GM04504 (cell line): ENCODE results near the gene GIMD1.
"Not testable (repeated sequence)": the region's sequence is repeated elsewhere in the genome, so short reads cannot be mapped to it uniquely, and the experiment has no call there.

Experiments
- DNase-seq: peaks from one replicate; pipeline ENCODE4 v3.0.0-alpha.2; 2012; ENCODE audit warnings: low read depth

The GIMD1 gene

DNA sequence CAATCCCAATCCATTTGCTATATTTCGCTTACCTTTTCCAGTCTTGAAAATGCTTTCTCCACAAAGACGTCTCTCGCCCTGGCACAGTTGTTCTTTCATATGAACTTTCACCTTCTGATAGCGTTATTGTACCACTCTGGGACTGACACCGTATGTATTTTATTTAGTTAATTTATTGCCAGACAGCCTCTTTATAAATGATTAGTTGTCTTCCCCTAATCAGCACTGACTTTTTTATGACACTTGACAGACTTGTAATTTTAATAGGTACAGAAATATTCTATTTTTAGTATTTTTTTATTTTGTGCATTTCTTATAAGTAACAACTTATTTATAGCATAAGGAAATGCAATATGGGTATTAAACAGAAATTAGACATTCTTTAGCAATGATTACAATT lies at the start of gene GIMD1:
GIMD1 (minus strand) TSS at position 101 of the 400 bp plus-strand sequence. CDS start 1,343 bp downstream, outside the sequence.
- no peak for DNase-seq

DNA sequence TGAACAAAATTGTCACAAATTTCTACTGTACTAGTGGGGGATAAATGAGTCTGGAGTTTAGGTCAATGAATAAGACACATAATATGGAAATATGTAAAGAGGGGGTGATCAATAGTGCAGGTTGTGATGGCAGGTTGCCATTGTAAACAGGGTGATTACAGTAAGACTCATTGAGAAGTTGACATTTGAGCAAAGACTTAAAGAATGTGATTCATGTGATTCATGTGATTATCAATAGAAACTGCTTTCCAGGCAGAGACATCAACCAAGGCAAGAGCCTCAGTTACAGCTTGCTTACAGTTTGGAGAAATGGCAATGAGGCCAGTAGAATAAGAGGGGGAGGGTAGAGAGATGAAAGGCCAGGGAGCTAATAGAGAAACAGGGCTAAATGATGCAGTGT lies 45.8 kb upstream of the GIMD1 start:
- DNase-seq = no peak

DNA sequence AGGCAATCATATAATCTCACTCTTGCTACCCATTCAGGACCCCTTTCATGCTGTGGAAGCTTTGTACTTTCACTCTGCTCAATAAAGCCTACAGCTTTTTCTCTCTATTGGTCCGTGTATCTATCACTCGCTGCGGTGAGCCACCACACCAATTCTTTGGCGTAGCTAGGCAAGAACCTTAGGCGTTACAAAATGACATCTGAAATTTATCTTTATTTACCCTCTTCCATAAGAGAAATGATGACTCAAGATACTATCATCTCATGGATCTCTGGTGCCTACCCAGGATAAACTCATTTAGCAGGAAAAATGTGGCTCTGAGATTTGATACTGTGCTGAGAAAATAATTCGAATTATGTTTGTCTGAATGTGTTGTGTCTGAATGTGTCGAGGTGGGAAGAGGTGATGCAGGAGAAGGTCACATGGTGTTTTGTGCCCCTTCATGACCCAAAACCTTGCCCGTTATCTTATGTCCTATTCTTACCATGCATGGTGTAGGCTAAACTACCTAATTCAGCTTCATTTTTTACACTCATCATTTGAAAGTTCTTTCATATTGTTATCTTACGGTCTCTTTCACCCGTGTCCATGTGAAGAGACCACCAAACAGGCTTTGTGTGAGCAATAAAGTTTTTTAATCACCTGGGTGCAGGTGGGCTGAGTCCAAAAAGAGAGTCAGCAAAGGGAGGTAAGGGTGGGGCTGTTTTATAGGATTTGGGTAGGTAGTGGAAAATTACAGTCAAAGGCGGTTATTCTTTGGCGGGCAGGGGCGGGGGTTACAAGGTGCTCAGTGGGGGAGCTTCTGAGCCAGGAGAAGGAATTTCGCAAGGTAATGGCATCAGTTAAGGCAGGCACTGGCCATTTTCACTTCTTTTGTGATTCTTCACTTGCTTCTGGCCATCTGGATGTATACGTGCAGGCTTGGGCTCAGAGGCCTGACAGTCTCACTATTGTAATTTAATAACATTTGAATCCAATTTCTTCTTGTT lies 41.6 kb upstream of the GIMD1 start:
- DNase-seq = no peak

DNA sequence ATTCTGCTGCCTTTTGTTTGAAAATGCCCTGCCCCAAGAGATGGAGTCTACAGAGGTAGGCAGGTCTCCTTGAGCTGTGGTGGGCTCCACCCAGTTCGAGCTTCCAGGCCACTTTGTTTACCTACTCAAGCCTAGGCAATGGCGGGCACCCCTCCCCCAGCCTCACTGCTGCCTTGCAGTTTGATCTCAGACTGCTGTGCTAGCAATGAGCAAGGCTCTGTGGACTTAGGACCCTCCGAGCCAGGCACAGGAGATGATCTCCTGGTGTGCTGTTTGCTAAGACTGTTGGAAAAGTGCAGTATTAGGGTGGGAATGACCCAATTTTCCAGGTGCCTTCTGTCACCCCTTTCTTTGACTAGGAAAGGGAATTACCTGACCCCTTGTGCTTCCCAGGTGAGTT lies 39.4 kb upstream of the GIMD1 start:
- DNase-seq = not testable (repeated sequence)

DNA sequence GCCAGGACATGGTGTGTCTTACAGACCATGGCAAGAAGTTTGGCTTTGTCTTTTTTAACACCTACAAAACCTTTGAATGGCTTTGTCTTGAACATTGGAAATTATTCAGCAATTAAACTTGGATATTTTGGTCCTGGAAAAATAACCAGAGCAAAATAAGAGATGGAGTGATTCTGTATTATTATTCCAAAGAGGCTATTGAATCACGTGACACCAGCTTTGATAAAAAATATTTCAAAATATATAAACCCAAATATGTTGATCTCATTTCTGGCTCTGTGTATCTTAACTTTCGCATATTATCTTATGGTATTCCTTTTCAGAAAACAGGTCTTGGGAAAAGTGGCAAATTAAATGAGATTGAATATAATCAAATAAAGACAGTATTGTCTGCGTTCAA lies 32.6 kb upstream of the GIMD1 start:
- no peak for DNase-seq

DNA sequence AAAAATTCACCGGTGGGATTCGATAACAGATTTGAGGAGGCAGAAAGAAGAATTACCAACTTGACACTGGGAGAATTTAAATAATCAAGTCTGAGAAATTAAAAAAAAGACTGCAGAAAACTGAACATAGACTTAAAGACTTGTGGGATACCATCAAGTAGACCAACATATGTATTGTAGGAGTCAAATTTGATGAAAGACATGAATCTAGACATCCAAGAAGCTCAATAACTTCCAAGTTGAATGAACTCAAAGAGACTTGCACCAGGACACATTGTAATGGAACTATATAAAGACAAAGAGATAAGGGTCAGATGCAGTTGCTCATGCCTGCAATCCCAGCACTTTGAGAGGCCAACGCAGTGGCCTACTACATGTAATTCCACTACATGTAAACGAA lies 30.3 kb upstream of the GIMD1 start:
- DNase-seq = not testable (repeated sequence)

DNA sequence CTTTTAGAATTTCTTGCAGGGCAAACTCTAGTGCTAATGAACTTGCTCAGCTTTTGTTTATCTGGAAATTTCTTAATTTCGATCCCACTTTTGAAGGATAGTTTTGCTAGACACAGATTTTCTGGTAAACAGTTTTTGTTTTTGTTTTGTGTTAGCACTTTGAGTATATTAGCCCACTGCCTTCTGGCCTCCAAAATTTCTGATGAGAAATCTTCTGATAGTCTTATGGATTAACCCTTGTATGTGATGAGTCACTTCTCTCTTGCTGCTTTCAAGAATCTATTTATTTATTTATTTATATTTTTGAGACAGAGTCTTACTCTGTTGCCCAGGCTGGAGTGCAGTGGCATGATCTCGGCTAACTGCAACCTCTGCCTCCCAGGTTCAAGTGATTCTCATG lies 27.0 kb upstream of the GIMD1 start:
- DNase-seq = no peak

DNA sequence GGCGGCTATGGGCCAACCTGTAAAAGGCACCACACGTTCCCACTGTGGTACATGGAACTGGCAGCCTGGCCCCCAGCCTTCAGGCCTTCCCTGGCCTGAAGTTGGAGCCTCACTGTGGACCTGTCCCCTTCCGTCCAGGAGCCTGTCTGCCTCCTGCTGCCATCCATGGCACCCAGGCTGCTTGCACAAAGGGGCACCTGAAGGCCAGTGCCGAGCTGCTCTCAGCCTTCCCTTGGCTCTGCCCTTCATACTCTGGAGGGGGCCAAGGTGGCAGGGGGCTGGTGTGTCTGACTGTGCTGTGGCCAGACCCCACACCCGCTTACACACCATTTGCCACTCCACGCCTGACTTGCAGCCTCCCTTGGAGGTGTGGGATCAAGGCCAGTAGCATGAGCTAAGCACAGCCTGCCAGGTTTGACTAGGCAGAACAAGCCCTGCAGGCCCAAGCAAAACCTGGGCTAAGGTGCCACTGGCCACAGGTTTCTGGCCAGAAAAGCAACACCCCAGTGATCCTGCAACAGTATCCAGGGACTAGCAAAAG lies 17.3 kb upstream of the GIMD1 start:
- no peak for DNase-seq

DNA sequence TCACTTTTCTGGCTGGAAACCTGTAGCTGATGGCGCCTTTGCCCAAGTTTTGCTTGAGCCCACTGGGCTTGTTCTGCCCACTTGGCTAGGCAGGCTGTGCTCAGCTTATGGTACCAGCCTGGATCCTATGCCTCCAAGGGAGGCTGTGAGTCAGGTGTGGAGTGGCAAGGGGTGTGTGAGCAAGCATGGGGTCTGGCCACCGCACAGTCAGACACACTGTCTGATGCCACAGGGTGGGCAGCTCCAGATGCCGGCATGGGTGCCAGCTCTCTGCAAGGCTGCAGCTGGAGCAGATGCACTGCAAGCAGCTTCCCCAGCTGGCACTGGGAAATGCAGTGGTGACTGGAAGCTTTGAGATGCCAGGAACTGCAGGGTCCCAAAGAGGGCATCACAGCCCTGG lies 16.3 kb upstream of the GIMD1 start:
- no peak for DNase-seq

DNA sequence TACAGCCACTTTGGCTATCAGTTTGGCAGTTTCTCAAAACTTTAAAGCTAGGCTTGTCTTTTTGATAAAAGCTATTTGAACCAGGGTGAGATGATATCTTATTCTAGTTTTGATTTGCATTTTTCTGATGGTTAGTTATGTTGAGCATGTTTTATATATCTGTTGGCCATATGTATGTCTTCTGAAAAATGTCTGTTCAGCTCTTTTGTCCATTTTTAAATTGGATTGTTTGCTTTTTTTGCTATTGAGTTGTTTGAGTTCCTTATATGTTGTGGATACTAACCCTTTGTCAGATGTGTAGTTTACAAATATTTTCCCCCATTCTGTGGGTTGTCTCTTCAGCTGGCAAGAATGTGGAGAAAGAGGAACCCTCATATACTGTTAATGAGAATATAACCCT lies 11.6 kb upstream of the GIMD1 start:
- DNase-seq = no peak

DNA sequence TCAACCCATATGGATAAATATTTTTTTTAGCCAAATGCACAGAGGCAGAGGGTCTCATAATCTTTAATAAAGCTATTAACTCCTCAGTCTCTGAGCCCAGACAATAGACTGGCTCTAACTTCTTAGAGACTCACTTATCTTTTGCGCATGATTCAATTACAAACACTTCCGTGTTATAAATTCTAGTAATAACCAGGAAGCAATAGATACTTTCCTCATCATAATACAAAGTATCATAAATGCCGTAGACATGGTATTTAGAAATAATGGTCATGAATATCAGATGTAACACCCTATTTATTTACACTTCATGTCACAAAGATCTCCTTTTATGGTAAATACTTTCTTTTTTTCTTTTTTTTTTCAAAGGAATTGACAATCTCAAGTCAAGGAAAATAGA lies 4.4 kb upstream of the GIMD1 start:
- no peak for DNase-seq

DNA sequence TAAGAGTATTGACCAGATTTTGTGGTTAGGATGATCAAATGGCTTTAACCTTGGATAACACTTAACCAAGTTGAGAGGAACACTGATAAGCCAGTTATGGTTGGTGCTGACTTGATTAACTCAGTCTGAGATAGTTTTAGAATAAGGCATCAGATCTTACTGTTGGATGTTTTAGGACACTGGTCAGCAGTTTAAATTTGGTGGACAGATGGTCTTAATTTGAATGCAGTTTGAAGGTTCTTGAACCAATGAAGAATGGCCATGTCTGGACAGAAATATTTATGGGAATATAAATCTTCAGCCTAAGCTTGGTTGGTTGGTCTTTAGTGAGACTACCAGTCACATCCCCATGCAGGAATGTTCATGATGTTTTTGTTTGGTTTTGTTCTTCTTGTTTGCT lies 2.6 kb upstream of the GIMD1 start:
- DNase-seq = peak; percentile 33

DNA sequence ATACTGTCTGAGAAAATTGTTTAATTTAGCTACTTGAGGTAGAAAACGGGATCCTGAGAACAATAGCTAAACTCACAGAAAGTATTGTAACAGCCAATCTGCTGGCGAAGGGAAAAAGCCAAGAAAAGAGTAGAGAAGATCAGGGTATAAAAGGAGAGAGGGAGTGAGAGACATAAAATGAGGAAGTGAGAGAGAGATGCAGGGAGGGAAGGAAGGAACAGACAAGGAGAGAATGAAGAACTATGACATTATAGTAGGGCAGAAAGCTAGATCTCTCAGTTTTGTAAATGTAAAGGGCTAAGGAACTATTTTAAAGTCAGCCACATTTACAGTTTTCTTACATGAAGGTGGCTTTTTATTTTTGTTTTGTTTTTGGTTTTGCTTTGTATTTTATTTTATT lies 1.6 kb upstream of the GIMD1 start:
- no peak for DNase-seq

DNA sequence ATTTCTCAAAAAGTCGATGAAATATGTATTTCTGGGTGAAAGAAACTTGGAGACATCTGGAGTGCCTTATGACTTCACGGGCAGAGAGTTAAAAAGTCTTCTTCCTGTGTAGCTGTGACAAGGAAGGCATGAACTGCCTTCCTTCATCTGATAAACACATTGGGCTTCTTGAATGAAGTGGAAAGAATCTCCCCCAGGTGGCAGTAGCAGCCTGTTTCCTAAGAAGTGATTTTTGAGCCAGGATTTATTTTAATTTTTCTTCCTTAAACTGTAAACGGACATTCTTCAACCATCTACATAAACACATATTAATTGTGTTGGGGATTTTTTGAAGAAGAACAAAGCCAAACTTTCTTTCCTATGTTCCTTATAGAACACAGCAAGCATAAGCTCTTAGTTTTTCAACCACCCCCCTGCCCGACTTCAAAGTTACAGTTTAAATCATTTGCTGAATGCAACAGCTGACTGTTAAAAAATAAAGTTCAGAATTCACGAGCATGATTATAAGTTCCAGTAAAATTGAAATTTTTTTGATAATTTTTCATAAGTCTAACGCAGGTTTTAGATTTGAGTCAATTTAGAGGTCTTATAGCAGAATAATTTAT lies 980 bp upstream of the GIMD1 start:
- peak; percentile 72 for DNase-seq

DNA sequence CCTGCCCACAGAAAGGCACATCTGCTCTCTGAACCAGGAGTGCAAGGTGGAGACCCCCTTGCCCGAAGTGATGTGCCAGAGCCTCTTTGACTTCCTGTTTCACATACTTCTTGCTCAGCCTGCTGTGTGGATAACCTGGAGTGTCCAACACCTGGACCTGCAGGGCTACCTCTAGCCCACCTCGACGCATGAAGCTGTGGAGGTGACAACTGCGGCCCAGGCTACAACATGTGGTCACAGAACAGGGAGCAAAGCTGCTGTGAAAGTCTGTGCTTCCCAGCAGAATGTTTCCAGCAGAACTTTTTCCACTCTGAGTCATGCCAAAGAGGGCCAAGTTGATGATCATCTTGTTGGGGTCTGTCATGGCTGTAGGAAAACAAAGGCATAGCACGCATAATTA lies 1.5 kb downstream of the GIMD1 start:
- no peak for DNase-seq

DNA sequence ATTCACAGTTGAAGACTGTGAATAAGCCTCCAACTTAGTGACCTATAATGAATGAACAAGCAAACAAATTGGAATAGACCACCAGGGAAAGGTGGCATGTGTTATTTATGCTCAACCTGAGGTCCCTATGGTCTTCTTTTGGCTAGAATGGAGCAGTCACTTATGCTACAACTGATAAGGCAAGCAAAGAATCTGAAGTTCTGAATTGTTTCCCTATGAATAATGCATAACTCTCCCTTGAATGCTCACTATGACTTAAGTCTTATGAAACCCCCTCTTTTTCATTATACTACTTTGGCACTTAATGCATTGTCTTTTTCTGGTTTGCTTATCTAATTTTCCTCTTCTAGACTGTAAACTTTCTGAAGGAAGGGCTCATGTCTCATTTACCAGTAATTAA lies 2.6 kb downstream of the GIMD1 start:
- DNase-seq = no peak

DNA sequence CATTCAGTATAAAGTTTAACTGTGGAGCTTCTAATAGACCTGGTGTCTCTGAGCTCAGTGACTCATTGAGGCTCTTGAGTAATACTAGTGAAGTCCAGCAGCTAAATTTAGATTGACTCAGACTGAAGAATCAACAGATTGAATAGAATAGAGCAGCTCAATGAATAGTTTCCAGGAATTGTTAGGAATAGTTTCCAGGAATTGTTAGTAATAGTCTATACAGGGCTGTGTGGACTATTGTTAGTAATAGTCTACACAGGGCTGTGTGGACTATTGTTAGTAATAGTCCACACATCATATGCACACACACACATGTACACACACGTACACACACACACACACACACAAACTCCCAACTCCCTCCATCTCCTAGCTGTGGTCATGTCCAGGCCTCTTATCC lies 3.0 kb downstream of the GIMD1 start:
- DNase-seq = peak; percentile 72

DNA sequence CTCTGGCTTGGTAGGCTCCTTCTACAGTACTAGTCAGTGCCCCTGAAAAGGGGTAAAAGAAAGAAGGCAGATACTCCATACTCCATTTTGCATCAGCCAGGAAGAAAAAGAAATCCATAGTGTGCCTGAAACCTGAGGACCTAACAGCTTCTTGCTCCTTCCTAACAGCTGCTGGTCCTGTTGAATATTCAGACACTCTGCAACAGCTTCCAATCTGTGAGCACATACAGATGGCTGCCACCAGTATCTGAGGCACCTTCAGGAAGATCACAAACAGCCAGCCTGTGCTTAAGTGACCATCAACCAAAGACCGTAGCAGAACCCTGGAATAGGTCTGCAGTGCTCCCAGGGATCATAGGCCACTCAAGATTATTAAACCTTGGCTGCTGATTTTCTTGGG lies 4.3 kb downstream of the GIMD1 start:
- DNase-seq = no peak

DNA sequence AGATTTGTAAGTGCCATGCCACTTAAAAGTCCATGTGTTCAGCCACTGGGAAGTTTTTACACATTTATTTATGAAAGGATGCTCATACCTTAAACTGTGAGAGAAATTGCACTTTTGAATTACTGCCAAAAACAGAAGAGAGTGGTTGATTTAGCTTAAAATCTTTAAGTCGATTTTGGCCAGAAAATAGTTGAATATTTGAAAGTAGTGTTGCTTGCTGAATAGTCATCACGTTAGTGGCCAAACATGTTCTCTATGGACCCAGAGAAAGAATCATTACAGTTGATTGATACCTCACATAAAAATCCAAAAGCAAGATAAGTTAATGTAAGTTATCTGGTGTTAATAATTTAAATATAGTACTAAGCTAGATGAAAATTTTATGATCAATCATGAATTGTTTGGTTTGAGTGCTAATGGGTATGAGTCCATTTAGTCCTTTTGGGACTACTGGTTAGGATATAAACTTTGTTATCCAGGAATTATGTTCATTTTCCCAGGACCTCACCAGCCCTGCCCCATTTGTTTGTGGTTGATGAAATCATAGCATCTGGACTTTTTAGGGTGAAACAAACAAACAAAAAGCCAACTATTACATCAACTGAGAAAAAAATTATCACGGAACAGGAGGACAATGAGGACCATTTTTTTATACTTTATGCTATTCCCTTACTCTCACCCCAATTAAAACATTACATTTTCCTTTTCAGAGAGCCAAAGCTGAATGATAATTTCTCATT lies 6.3 kb downstream of the GIMD1 start:
- DNase-seq = no peak

DNA sequence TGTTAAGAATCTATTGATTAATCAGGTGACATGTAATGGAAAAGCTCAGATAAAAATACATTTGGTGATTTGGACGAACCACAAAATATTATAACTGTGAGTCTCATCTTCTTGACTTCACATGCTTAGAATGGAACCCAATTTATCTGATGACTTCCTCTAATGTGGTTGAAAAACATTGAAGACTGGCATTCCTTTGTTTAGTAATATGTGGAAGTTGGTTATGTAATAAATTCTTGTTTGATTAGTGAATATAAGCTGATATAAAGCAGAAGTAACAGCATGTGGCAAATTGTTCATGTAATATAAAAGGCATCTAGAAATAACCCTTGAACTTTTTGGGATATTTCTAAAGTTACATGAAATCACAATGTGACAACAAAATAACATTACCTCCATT lies 9.7 kb downstream of the GIMD1 start:
- peak; percentile 46 for DNase-seq

DNA sequence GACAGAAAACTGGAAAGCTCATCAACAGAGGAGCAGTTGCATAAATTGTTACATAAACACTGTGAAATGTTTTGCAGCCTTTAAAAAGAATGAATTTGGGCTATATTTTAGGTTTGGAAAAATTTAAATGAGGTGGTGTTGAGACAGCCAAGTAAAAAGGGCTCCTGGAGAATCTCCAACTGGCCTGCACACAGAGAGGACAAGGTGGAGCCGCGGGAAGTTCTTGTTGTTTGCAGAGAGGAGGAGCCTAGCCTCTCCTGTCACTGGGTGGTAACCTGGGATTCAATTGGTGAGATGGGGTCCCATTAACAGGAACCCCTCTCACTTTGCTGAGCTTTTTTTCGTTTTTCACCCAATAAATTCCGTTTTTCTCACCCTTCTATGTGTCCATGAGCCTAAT lies 13.4 kb downstream of the GIMD1 start:
- DNase-seq = no peak

DNA sequence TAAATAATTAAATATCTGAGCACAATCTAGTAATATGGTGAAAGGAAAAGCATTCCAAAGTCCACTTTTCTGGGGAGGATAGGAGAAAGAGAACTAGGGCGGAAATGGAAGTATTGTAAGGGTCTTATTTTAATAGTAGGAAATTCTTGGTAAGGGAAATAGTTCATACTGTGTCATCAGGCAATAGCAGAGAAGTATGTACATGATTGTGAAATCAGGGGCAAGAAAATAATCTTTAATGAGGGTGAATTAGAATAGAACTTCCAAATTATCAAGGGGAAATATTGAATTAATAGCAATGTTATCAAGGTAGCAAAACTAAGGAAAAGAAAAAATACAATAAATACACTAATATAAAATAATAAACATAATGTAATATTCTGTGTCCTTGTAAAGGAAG lies 14.8 kb downstream of the GIMD1 start:
- DNase-seq = no peak

DNA sequence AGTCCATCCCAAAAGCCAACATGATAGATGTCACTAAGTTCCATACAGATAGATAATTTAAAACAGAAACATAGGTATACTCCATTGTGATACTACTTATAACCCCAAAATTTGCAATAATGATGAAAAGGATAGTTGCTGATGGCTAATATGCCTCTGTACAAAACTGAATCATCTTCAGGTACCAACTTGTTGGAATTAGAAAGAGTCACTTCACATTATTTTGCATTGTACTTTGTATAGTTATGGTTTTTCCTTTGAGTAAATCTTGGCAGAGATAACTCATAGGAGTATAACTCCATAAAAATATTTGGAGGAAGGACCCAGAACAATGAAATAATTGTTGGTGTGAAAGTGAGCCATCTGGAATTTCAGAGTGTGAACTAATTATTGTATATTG lies 17.6 kb downstream of the GIMD1 start:
- DNase-seq = no peak
